HCT116 (cell line): ENCODE results near the gene LIG3. TPM values are rescaled to one million over a fixed set of nuclear protein-coding genes. Genes with fewer than 3 reads are reported as not detected.
"Not testable (repeated sequence)": the region's sequence is repeated elsewhere in the genome, so short reads cannot be mapped to it uniquely, and the experiment has no call there.

Experiments
- ATAC-seq: fragments of 200-7000 bp; cut with Tn5 transposase; 2 replicates; pipeline ENCODE4 v1.9.1; 2020; ENCODE audit warnings: mild to moderate bottlenecking, moderate library complexity
- Bru-seq: library from RNA; stranded (reverse); fragments of 400-500 nt; gene quantifications from one replicate; lab custom pipeline; 2021; lab: Mats Ljungman, UMichigan
- BruChase-seq, 2 experiments: library from RNA; stranded (reverse); fragments of 400-500 nt; gene quantifications; one replicate each; lab custom pipeline; 2021; lab: Mats Ljungman, UMichigan
- BruUV-seq: library from RNA; stranded (reverse); fragments of 400-500 nt; replicated peaks from 2 replicates; lab custom pipeline; 2021; lab: Mats Ljungman, UMichigan
- CTCF ChIA-PET: fragments of 300-600 bp; sonication (Branson Sonifier 250); formaldehyde crosslinking; loops from one replicate; lab custom pipeline; 2021; ENCODE audit warnings: antibody characterized with exemption; lab: Charles Lee
- POLR2A ChIA-PET: fragments of 300-600, 350-600 bp; sonication (Branson Sonifier 250); formaldehyde crosslinking; loops from one replicate; lab custom pipeline; 2021; ENCODE audit warnings: antibody characterized with exemption; lab: Charles Lee
- RAD21 ChIA-PET, 2 experiments: fragments of 300-600 bp; sonication (Branson Sonifier 250); formaldehyde crosslinking; loops; one replicate each; lab custom pipeline; 2023; ENCODE audit warnings: low total read pairs in 2 of 2; ENCODE audit not compliant: uncharacterized antibody in 2 of 2, unreplicated experiment in 2 of 2, low non-redundant PET in 1 of 2; lab: Charles Lee
- DNase-seq: peaks from one replicate; pipeline ENCODE4 v3.0.0-alpha.2; 2010; ENCODE audit warnings: low read depth, low spot score
- H2AFZ ChIP-seq: fragments of 200-600 bp; shearing (Covaris generic), sonication (generic); 2 replicates; pipeline ENCODE4 v1.6.1; 2017; ENCODE audit warnings: low read depth, mixed run types, mixed read lengths, antibody characterized with exemption, low read length; ENCODE audit not compliant: poor library complexity, severe bottlenecking
- H3K27ac ChIP-seq: 2 replicates; pipeline ENCODE4 v1.5.1; 2012; ENCODE audit warnings: low read depth, low read length
- H3K27me3 ChIP-seq: fragments of 200-600 bp; sonication (generic); 2 replicates; pipeline ENCODE4 v1.6.1; 2016; ENCODE audit warnings: mixed run types, low read length, mixed read lengths; ENCODE audit not compliant: insufficient read depth
- H3K36me3 ChIP-seq, 2 experiments: fragments of 200-500 bp in 1 of 2; fragments of 200-600 bp in 1 of 2; sonication (Bioruptor generic) in 1 of 2; sonication (generic) in 1 of 2; 2 replicates each; pipeline versions ENCODE4 v1.5.1 to v1.6.1; 2014 to 2016; ENCODE audit warnings: low read length in 2 of 2, inconsistent platforms in 1 of 2, mixed read lengths in 1 of 2, mixed run types in 1 of 2; ENCODE audit not compliant: insufficient read depth in 2 of 2, control insufficient read depth in 1 of 2
- H3K4me1 ChIP-seq, 2 experiments: fragments of 200-600 bp in 1 of 2; sonication (generic) in 1 of 2; 2 replicates each; pipeline versions ENCODE4 v1.5.1 to v1.6.1; 2012 to 2017; ENCODE audit warnings: low read length in 2 of 2, inconsistent platforms in 1 of 2, mild to moderate bottlenecking in 1 of 2, mixed read lengths in 1 of 2, mixed run types in 1 of 2, moderate library complexity in 1 of 2; ENCODE audit not compliant: insufficient read depth in 2 of 2, control insufficient read depth in 1 of 2
- H3K4me2 ChIP-seq: fragments of 200-600 bp; sonication (generic); 2 replicates; pipeline ENCODE4 v1.6.1; 2017; ENCODE audit warnings: mixed run types, low read length, mixed read lengths
- H3K4me3 ChIP-seq, 2 experiments: fragments of 200-600 bp in 1 of 2; sonication (generic) in 1 of 2; replicated peaks in 1 of 2; 2 replicates each; pipeline ENCODE4 v1.5.1; 2011 to 2016; ENCODE audit warnings: low read length in 2 of 2, control low read depth in 1 of 2, low read depth in 1 of 2, mild to moderate bottlenecking in 1 of 2, mixed read lengths in 1 of 2, mixed run types in 1 of 2
- H3K79me2 ChIP-seq: fragments of 200-600 bp; sonication (generic); 2 replicates; pipeline ENCODE4 v1.6.1; 2017; ENCODE audit warnings: mild to moderate bottlenecking, mixed run types, low read length, moderate library complexity, mixed read lengths; ENCODE audit not compliant: insufficient read depth
- H3K9ac ChIP-seq: fragments of 200-600 bp; sonication (generic); 2 replicates; pipeline ENCODE4 v1.6.1; 2016; ENCODE audit warnings: low read length, mixed read lengths
- H3K9me2 ChIP-seq: fragments of 200-600 bp; sonication (generic), shearing (Covaris generic); 2 replicates; pipeline ENCODE4 v1.6.1; 2017; ENCODE audit warnings: mixed run types, mild to moderate bottlenecking, moderate library complexity; ENCODE audit not compliant: insufficient read depth
- H3K9me3 ChIP-seq, 2 experiments: fragments of 200-500 bp in 1 of 2; fragments of 200-600 bp in 1 of 2; sonication (Bioruptor generic) in 1 of 2; sonication (generic) in 1 of 2; 2 replicates each; pipeline ENCODE4 v1.6.1; 2014 to 2017; ENCODE audit warnings: low read length in 2 of 2, mixed read lengths in 2 of 2, inconsistent platforms in 1 of 2, low read depth in 1 of 2, mild to moderate bottlenecking in 1 of 2, mixed run types in 1 of 2, moderate library complexity in 1 of 2; ENCODE audit not compliant: control insufficient read depth in 1 of 2, insufficient read depth in 1 of 2
- H4K20me1 ChIP-seq: fragments of 200-600 bp; sonication (generic), shearing (Covaris generic); 2 replicates; pipeline ENCODE4 v1.6.1; 2017; ENCODE audit warnings: mixed run types, mild to moderate bottlenecking, moderate library complexity; ENCODE audit not compliant: insufficient read depth
- CBX3 ChIP-seq: IDR thresholded peaks from 2 replicates; pipeline ENCODE4 v1.6.1; 2012; ENCODE audit warnings: low read depth
- EGR1 ChIP-seq: IDR thresholded peaks from 2 replicates; pipeline ENCODE4 v1.6.1; 2012; ENCODE audit warnings: low read depth
- EZH2phosphoT487 ChIP-seq: fragments of 200-600 bp; IDR thresholded peaks from 2 replicates; pipeline ENCODE4 v1.6.1; 2018; ENCODE audit warnings: antibody characterized with exemption, borderline replicate concordance
- FOSL1 ChIP-seq: IDR thresholded peaks from 2 replicates; pipeline ENCODE4 v1.6.1; 2012; ENCODE audit warnings: low read depth
- POLR2A ChIP-seq: IDR thresholded peaks from 2 replicates; pipeline ENCODE4 v1.7.0; 2011; ENCODE audit warnings: borderline replicate concordance; ENCODE audit not compliant: insufficient read depth, insufficient read length; ENCODE audit errors: extremely low read depth
- POLR2AphosphoS5 ChIP-seq: IDR thresholded peaks from 2 replicates; pipeline ENCODE4 v1.6.1; 2011; ENCODE audit warnings: mild to moderate bottlenecking, low read depth, low read length, moderate library complexity
- SIN3A ChIP-seq: IDR thresholded peaks from 2 replicates; pipeline ENCODE4 v1.6.1; 2012; ENCODE audit warnings: low read depth
- TCF7L2 ChIP-seq: IDR thresholded peaks from 2 replicates; pipeline ENCODE4 v1.7.0; 2011; ENCODE audit warnings: borderline replicate concordance, inconsistent platforms; ENCODE audit not compliant: insufficient read depth, insufficient read length; ENCODE audit errors: extremely low read depth
- intact Hi-C: fragments of 100-400 bp; cut with micrococcal nuclease; formaldehyde crosslinking; loops from 2 replicates; pipeline ENCODE4 v1.10.0; 2022
- long read RNA-seq: library from polyadenylated mRNA; unstranded; transcript quantifications from one replicate; pipeline ENCODE4 v2.0.0, GENCODE V29; 2021; ENCODE audit not compliant: unreplicated experiment
- polyA plus RNA-seq: library from polyadenylated mRNA; unstranded; fragments of >200 nt; gene quantifications from 2 replicates; pipeline ENCODE4 v1.2.1, GENCODE V29; 2012; ENCODE audit warnings: missing spikeins
- total RNA-seq: library from RNA; stranded (reverse); gene quantifications from one replicate; pipeline ENCODE4 v1.2.1, GENCODE V29; 2021; ENCODE audit not compliant: unreplicated experiment
- TF ChIP-seq, protein P1 (sequence below): IDR thresholded peaks from 2 replicates; pipeline ENCODE4 v1.6.1; 2012
- TF ChIP-seq, protein P2 (sequence below), 3 experiments: fragments of 200-600 bp in 1 of 3; sonication (generic) in 1 of 3; IDR thresholded peaks in 2 of 3; conservative IDR thresholded peaks in 1 of 3; 2 replicates each; pipeline ENCODE4 v1.5.1; 2012 to 2017; ENCODE audit warnings: low read depth in 2 of 3, low read length in 2 of 3, antibody characterized with exemption in 1 of 3, borderline replicate concordance in 1 of 3, control low read depth in 1 of 3, mild to moderate bottlenecking in 1 of 3, mixed read lengths in 1 of 3, mixed run types in 1 of 3, moderate library complexity in 1 of 3; ENCODE audit not compliant: insufficient read depth in 1 of 3
- TF ChIP-seq, protein P3 (sequence below): IDR thresholded peaks from 2 replicates; pipeline ENCODE4 v1.6.1; 2011; ENCODE audit warnings: mild to moderate bottlenecking, low read length, moderate library complexity; ENCODE audit not compliant: insufficient replicate concordance; ENCODE audit errors: extremely low read depth

Gene LIG3
- 49.4 TPM for total RNA-seq
- 26.2 and 28.8 TPM in 2 replicates for polyA plus RNA-seq
- Bru-seq, nascent RNA = percentile 83 among the genes with signal in this experiment
- BruChase-seq, experiment 1, labeled RNA remaining after a 6-hour chase = percentile 88 among the genes with signal in this experiment
- BruChase-seq, experiment 2, labeled RNA remaining after a 2-hour chase = percentile 85 among the genes with signal in this experiment
- long read RNA-seq, full-length matches to known transcripts = 13 of 30 reads
- long read RNA-seq, partial matches to known transcripts = 6 of 30 reads
- long read RNA-seq, other reads (novel, unspliced or antisense) = 11 of 30 reads

DNA sequence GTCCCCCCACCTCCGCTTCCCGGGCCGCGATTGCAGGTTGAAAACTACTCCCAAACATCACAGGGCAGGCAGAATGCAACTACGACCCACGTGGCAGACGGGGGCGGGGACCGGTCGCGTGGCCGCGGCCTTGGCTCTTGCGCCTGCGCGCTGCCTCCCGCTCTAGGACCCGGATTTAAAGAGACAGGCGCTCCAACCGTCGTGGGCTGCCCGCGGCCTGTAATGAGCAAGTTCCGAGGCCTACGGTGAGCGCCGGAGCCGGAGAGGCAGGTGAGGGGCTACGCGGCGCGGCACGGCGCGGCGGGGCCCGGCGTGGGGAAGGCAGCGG lies at the start of gene LIG3:
Gene LIG3 (plus strand): TSS at position 160 of the 328 bp plus-strand sequence. CDS start 2,494 bp downstream, outside the sequence.
- peaks cover 30% of the 10 kb centered on the region for H3K79me2 ChIP-seq
- no peaks in the 10 kb centered on the region for H3K27me3 ChIP-seq
- H4K20me1 ChIP-seq = no peaks in the 10 kb centered on the region

DNA sequence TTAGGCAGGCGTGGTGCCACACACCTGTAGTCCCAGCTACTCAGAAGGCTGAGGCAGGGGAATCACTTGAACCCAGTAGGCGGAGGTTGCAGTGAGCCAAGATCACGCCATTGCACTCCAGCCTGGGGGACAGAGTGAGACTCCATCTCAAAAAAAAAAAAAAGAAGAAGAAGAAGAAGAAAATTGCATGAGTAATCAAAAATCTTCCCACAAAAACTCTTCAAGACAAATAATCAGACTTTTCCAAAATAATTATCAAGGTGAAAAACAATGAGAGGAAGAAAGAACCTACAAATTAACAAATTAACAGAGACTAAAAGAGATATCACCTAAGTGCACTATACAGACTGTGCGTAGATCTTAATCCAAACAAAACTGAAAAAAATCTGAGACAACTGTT lies 29.5 kb upstream of the LIG3 start:
- not testable (repeated sequence) for DNase-seq, ATAC-seq

More for the DNA sequence above, at the start of gene LIG3:
- BruUV-seq = no TSS peak
- peak; percentile 86 for DNase-seq
- ATAC-seq = peak; percentile 80
- RAD21 ChIA-PET = no interaction called here
- POLR2A ChIA-PET = interaction anchor here (1.4 to 1.8 kb wide), 2 partner anchors 12 to 14 kb away, joined by 4 to 5 read pairs; no protein-coding TSS in a partner anchor
- Histone ChIP-seq H3K9me2 (no peaks in the 10 kb centered on the region), H3K36me3 (peaks cover 0 to 2% of the 10 kb centered on the region in 2 experiments; a peak in 1 of 4 replicates), H3K27ac (peak within 1 kb of the TSS; percentile 87), H3K4me1 (peaks cover 9 to 19% of the 10 kb centered on the region in 2 experiments; a peak in 3 of 4 replicates), H3K9me3 (no peaks in the 10 kb centered on the region), H2AFZ (peak within 1 kb of the TSS; percentile 67), H3K9ac (peak within 1 kb of the TSS; percentile 93), H3K4me3 (peak within 1 kb of the TSS; percentile 68 to 80), H3K4me2 (peak within 1 kb of the TSS; percentile 90)
- CTCF ChIA-PET = interaction anchor here (1.2 to 1.4 kb wide), 2 partner anchors 438 to 784 kb away, joined by 3 read pairs; no protein-coding TSS in a partner anchor
- peak; percentile 79 for TF ChIP-seq EGR1
- peak; percentile 95 for TF ChIP-seq SIN3A
- TF ChIP-seq, protein P1, sequence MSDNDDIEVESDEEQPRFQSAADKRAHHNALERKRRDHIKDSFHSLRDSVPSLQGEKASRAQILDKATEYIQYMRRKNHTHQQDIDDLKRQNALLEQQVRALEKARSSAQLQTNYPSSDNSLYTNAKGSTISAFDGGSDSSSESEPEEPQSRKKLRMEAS = peak; percentile 99
- TF ChIP-seq CBX3 = no peak
- TF ChIP-seq EZH2phosphoT487 = no peak
- TF ChIP-seq, protein P2, sequence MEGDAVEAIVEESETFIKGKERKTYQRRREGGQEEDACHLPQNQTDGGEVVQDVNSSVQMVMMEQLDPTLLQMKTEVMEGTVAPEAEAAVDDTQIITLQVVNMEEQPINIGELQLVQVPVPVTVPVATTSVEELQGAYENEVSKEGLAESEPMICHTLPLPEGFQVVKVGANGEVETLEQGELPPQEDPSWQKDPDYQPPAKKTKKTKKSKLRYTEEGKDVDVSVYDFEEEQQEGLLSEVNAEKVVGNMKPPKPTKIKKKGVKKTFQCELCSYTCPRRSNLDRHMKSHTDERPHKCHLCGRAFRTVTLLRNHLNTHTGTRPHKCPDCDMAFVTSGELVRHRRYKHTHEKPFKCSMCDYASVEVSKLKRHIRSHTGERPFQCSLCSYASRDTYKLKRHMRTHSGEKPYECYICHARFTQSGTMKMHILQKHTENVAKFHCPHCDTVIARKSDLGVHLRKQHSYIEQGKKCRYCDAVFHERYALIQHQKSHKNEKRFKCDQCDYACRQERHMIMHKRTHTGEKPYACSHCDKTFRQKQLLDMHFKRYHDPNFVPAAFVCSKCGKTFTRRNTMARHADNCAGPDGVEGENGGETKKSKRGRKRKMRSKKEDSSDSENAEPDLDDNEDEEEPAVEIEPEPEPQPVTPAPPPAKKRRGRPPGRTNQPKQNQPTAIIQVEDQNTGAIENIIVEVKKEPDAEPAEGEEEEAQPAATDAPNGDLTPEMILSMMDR (IDR thresholded peaks at IDR 0.05 in 2 of 3, conservative IDR thresholded peaks at IDR 0.05 in 1 of 3; ENCODE audit: borderline replicate concordance in 1 of 3, insufficient read depth in 1 of 3, low read depth in 2 of 3, low read length in 2 of 3) = no peak
- peak; percentile 62 for TF ChIP-seq POLR2AphosphoS5
- TF ChIP-seq POLR2A = peak; percentile 78
- peak; percentile 62 for TF ChIP-seq TCF7L2
- TF ChIP-seq, protein P3, sequence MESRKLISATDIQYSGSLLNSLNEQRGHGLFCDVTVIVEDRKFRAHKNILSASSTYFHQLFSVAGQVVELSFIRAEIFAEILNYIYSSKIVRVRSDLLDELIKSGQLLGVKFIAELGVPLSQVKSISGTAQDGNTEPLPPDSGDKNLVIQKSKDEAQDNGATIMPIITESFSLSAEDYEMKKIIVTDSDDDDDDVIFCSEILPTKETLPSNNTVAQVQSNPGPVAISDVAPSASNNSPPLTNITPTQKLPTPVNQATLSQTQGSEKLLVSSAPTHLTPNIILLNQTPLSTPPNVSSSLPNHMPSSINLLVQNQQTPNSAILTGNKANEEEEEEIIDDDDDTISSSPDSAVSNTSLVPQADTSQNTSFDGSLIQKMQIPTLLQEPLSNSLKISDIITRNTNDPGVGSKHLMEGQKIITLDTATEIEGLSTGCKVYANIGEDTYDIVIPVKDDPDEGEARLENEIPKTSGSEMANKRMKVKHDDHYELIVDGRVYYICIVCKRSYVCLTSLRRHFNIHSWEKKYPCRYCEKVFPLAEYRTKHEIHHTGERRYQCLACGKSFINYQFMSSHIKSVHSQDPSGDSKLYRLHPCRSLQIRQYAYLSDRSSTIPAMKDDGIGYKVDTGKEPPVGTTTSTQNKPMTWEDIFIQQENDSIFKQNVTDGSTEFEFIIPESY = no peak
- no peak for TF ChIP-seq FOSL1
- intact Hi-C loops = loop anchor here (5.0 kb wide), 2 partner anchors 137 to 262 kb away; partner anchors contain the start of genes RAD51D and SLFN5

More for the DNA sequence above, 29.5 kb upstream of the LIG3 start:
- H3K9me3 ChIP-seq, H3K4me3 ChIP-seq, CTCF ChIA-PET, H3K4me2 ChIP-seq, RAD21 ChIA-PET, H2AFZ ChIP-seq, H3K79me2 ChIP-seq, BruUV-seq, H4K20me1 ChIP-seq, H3K9me2 ChIP-seq, H3K9ac ChIP-seq, H3K4me1 ChIP-seq, H3K36me3 ChIP-seq, POLR2A ChIA-PET, intact Hi-C loops, H3K27ac ChIP-seq: not testable (repeated sequence)
- H3K27me3 ChIP-seq = peaks cover 16% of the 10 kb centered on the region; the same call in 1 of the 2 replicates
